Central memory CD8-positive, alpha-beta T cell (primary cell): ENCODE measurements around the gene WDR59.
"Not testable (repeated sequence)": the region's sequence is repeated elsewhere in the genome, so short reads cannot be mapped to it uniquely, and the experiment has no call there.

Experiments used
- ATAC-seq: fragments of 150-1000 bp; cut with Tn5 transposase; replicated peaks from 2 replicates; pipeline ENCODE4 v1.10.0; 2022; ENCODE audit warnings: mild to moderate bottlenecking, moderate FRiP score, moderate number of reproducible peaks; ENCODE audit not compliant: poor library complexity, severe bottlenecking; ENCODE audit errors: extremely low read depth
- DNase-seq, 2 donors: peaks; one replicate each; pipeline ENCODE4 v3.0.0; 2021; ENCODE audit warnings: low spot score in 2 of 2
- H3K27ac Mint-ChIP-seq: one replicate; pipeline ENCODE4 v1.8.0; 2022; ENCODE audit warnings: low read depth, mild to moderate bottlenecking, moderate library complexity, mixed read lengths
- H3K27me3 Mint-ChIP-seq: one replicate; pipeline ENCODE4 v1.8.0; 2022; ENCODE audit warnings: mixed read lengths
- H3K36me3 Mint-ChIP-seq: one replicate; pipeline ENCODE4 v1.8.0; 2022; ENCODE audit warnings: mild to moderate bottlenecking, moderate library complexity, mixed read lengths; ENCODE audit not compliant: insufficient read depth
- H3K4me1 Mint-ChIP-seq: one replicate; pipeline ENCODE4 v1.8.0; 2022; ENCODE audit warnings: mixed read lengths
- H3K4me3 Mint-ChIP-seq: one replicate; pipeline ENCODE4 v1.8.0; 2022; ENCODE audit warnings: mild to moderate bottlenecking, moderate library complexity, mixed read lengths
- H3K9me3 Mint-ChIP-seq: one replicate; pipeline ENCODE4 v1.8.0; 2022; ENCODE audit warnings: mixed read lengths

WDR59 gene

GRCh38 chr16:74844041-74844980 lies 140.6 kb downstream of the WDR59 start:
- H3K4me1 Mint-ChIP-seq: no peaks in the 10 kb centered on the region
- H3K4me3 Mint-ChIP-seq: no peak overlapping the region
- no peaks in the 10 kb centered on the region for H3K9me3 Mint-ChIP-seq
- H3K27ac Mint-ChIP-seq: no peak overlapping the region
- ATAC-seq: no peak
- peaks cover 17% of the 10 kb centered on the region for H3K27me3 Mint-ChIP-seq
- DNase-seq: no peak
- no peaks in the 10 kb centered on the region for H3K36me3 Mint-ChIP-seq

DNA sequence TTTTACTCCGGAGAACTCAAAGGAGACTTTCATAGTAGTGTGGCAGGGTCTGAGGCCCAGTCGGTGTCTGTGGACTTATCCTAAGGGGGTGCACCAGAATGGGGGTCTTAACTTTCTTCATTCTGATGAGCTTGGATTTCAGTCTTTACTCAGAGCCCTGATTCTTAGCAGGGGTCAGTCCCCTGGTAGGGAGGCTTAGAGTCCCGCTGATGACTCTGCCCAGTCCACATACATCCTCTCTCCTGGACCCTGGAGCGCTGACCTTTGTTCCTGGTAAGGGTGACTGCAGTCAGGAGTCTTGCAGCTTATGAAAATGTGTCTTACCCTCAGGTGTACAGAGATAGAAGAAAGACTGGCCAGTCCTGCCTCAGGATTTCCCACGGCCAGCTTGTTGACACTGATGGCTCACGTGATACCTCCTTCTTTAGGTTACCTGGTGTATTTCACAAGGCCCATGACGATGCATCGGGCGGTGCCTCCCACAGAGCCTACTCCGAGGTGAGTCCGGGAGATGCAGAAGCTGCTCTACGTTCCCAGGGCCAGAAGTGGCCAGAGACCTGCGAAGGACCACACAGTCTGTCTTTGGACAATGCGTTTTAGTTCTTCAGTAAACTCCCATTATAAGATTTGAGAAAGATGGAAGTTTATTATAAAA lies 141.4 kb downstream of the WDR59 start:
- peaks cover 20% of the 10 kb centered on the region for H3K27me3 Mint-ChIP-seq
- not testable (repeated sequence) for H3K27ac Mint-ChIP-seq, ATAC-seq, H3K4me1 Mint-ChIP-seq, H3K36me3 Mint-ChIP-seq, H3K4me3 Mint-ChIP-seq, DNase-seq, H3K9me3 Mint-ChIP-seq

- DNase-seq (no peak), ATAC-seq (no peak)
- no peaks in the 10 kb centered on the region for H3K36me3 Mint-ChIP-seq
- H3K4me3 Mint-ChIP-seq: no peak overlapping the region
- H3K27ac Mint-ChIP-seq: no peak overlapping the region
- H3K9me3 Mint-ChIP-seq: no peaks in the 10 kb centered on the region
- H3K4me1 Mint-ChIP-seq: no peaks in the 10 kb centered on the region
- H3K27me3 Mint-ChIP-seq: peaks cover 27% of the 10 kb centered on the region
Observed at GRCh38 chr16:74842413-74842812, 142.5 kb downstream of the WDR59 start.

DNA sequence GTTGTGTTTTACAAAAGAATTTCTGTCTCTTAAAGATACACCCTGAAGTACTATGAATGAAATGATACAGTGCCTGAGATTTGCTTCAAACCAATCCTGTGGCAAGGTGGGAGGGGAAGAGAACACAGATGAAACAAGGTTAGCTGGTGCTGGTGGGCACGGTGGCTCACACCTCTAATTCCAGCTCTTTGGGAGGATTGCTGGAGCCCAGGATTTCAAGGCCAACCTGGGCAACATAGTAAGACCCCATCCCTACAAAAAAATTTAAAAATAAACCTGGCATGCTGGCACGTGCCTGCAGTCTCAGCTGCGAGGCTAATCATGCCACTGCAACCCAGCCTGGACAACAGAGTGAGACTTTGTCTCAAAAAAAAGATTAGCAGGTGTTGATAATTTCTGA lies 143.0 kb downstream of the WDR59 start:
- H3K4me3 Mint-ChIP-seq: no peak overlapping the region
- H3K27ac Mint-ChIP-seq: no peak overlapping the region
- no peaks in the 10 kb centered on the region for H3K9me3 Mint-ChIP-seq
- no peak for ATAC-seq
- no peaks in the 10 kb centered on the region for H3K4me1 Mint-ChIP-seq
- no peaks in the 10 kb centered on the region for H3K36me3 Mint-ChIP-seq
- no peak for DNase-seq
- peaks cover 27% of the 10 kb centered on the region for H3K27me3 Mint-ChIP-seq

DNA sequence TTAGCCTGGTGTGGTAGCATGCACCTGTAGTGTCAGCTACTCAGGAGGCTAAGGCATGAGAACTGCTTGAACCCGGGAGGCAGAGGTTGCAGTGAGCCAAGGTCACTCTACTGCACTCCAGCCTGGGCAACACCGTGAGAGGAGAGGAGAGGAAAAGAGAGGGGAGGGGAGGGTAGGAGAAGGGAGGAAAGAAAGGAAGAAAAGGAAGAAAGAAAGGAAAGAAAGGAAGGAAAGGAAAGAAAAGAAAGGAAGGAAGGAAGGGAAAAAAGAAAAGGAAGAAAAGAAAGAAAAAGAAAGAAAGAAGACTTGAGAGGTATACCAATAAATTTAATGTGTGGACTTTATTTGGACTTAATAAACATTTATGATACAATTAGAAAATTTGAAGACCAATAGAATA lies 143.5 kb downstream of the WDR59 start:
- H3K27ac Mint-ChIP-seq: no peak overlapping the region
- no peaks in the 10 kb centered on the region for H3K4me1 Mint-ChIP-seq
- ATAC-seq: no peak
- H3K27me3 Mint-ChIP-seq: peaks cover 27% of the 10 kb centered on the region
- no peak for DNase-seq
- H3K9me3 Mint-ChIP-seq: no peaks in the 10 kb centered on the region
- H3K4me3 Mint-ChIP-seq: no peak overlapping the region
- no peaks in the 10 kb centered on the region for H3K36me3 Mint-ChIP-seq

DNA sequence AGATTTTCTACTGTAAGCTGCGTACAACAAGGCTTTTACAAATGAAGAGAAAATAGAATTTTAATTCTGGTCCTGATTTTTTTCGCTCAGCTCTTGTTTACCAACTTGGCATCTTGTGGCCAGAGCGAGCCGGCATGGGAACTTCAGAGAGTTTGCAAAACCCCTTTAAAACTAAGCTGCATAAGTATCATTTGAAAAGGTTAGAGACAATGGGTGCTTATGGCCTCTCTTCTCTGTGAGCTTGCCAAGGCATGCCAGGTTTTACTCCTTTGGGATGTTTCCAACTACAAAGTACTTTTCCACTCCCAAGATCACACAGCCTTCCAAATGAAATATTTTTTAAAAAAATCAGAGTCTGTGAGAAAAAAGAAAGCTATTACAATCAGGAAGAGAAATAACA lies 147.9 kb downstream of the WDR59 start:
- Mint-ChIP-seq H3K27ac (no peak overlapping the region), H3K9me3 (no peaks in the 10 kb centered on the region)
- no peak for DNase-seq

GRCh38 chr16:74836111-74836671 lies 148.7 kb downstream of the WDR59 start:
- no peak overlapping the region for H3K27ac Mint-ChIP-seq
- ATAC-seq (no peak), DNase-seq (no peak)
- H3K36me3 Mint-ChIP-seq: no peaks in the 10 kb centered on the region
- H3K4me1 Mint-ChIP-seq: no peaks in the 10 kb centered on the region
- H3K4me3 Mint-ChIP-seq: no peak overlapping the region
- H3K27me3 Mint-ChIP-seq: peaks cover 39% of the 10 kb centered on the region
- no peaks in the 10 kb centered on the region for H3K9me3 Mint-ChIP-seq

More for the DNA sequence above, 147.9 kb downstream of the WDR59 start:
- no peak for ATAC-seq
- Mint-ChIP-seq H3K4me1 (no peaks in the 10 kb centered on the region), H3K4me3 (no peak overlapping the region), H3K27me3 (peaks cover 39% of the 10 kb centered on the region), H3K36me3 (no peaks in the 10 kb centered on the region)

DNA sequence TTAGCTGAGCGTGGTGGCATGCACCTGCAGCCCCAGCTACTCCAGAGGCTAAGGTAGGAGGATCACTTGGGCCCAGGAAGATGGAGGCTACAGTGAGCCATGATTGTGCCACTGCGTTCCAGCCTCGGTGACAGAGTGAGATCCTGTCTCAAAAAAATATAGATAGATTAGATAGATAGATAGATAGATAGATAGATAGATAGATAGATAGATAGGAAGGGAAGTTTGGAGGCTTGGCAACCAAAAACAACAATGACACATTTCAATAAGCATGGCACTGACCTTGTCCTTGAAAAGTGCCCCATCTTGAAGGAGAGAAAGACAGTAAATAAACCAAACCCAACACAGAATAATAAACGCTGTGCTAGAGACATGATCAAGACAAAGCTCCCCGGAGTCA lies 152.7 kb downstream of the WDR59 start:
- no peak overlapping the region for H3K4me3 Mint-ChIP-seq
- H3K27me3 Mint-ChIP-seq: peaks cover 50% of the 10 kb centered on the region
- no peaks in the 10 kb centered on the region for H3K36me3 Mint-ChIP-seq
- peaks cover 15% of the 10 kb centered on the region for H3K9me3 Mint-ChIP-seq
- no peaks in the 10 kb centered on the region for H3K4me1 Mint-ChIP-seq
- H3K27ac Mint-ChIP-seq: no peak overlapping the region
- ATAC-seq (no peak), DNase-seq (no peak)

- no peak for ATAC-seq
- no peaks in the 10 kb centered on the region for H3K36me3 Mint-ChIP-seq
- no peak overlapping the region for H3K27ac Mint-ChIP-seq
Observed at GRCh38 chr16:74831467-74831866, 153.5 kb downstream of the WDR59 start.

GRCh38 chr16:74830648-74831047 lies 154.3 kb downstream of the WDR59 start:
- H3K36me3 Mint-ChIP-seq: no peaks in the 10 kb centered on the region
- no peaks in the 10 kb centered on the region for H3K4me1 Mint-ChIP-seq
- ATAC-seq (no peak), DNase-seq (no peak)
- no peak overlapping the region for H3K4me3 Mint-ChIP-seq
- peaks cover 57% of the 10 kb centered on the region for H3K27me3 Mint-ChIP-seq
- peaks cover 15% of the 10 kb centered on the region for H3K9me3 Mint-ChIP-seq
- no peak overlapping the region for H3K27ac Mint-ChIP-seq

More at GRCh38 chr16:74831467-74831866, 153.5 kb downstream of the WDR59 start:
- no peaks in the 10 kb centered on the region for H3K4me1 Mint-ChIP-seq
- H3K27me3 Mint-ChIP-seq: peaks cover 56% of the 10 kb centered on the region
- DNase-seq: no peak
- no peak overlapping the region for H3K4me3 Mint-ChIP-seq
- peaks cover 15% of the 10 kb centered on the region for H3K9me3 Mint-ChIP-seq

- H3K27me3 Mint-ChIP-seq: peaks cover 59% of the 10 kb centered on the region
- H3K4me1 Mint-ChIP-seq: no peaks in the 10 kb centered on the region
- no peak overlapping the region for H3K27ac Mint-ChIP-seq
- no peaks in the 10 kb centered on the region for H3K36me3 Mint-ChIP-seq
- no peak for DNase-seq
- no peak for ATAC-seq
- no peak overlapping the region for H3K4me3 Mint-ChIP-seq
- H3K9me3 Mint-ChIP-seq: peaks cover 17% of the 10 kb centered on the region
Observed at GRCh38 chr16:74829637-74830036, 155.3 kb downstream of the WDR59 start.

GRCh38 chr16:74825941-74826340 lies 159.0 kb downstream of the WDR59 start:
- peaks cover 76% of the 10 kb centered on the region for H3K27me3 Mint-ChIP-seq
- H3K36me3 Mint-ChIP-seq: no peaks in the 10 kb centered on the region
- no peak for ATAC-seq
- H3K4me3 Mint-ChIP-seq: no peak overlapping the region
- DNase-seq: no peak
- H3K9me3 Mint-ChIP-seq: peaks cover 21% of the 10 kb centered on the region
- H3K27ac Mint-ChIP-seq: no peak overlapping the region
- no peaks in the 10 kb centered on the region for H3K4me1 Mint-ChIP-seq

DNA sequence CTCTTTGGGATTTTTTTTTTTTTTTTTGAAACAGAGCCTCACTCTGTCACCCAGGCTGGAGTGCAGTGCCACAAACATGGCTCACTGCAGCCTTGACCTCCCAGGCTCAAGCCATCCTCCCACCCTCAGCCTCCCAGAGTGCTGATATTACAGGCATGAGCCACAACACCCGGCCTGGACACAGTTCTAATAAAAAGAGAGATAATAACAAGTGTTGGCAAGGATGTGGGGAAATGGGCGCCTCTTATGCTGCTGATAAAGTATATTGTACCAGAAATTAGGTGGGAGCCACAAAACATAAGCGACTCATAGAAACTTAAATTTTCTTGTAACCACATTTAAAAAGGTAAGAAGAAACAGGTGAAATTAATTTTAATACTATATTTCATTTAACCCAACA lies 159.9 kb downstream of the WDR59 start:
- H3K27ac Mint-ChIP-seq: no peak overlapping the region
- ATAC-seq: no peak
- H3K4me1 Mint-ChIP-seq: no peaks in the 10 kb centered on the region
- DNase-seq: no peak
- H3K27me3 Mint-ChIP-seq: peaks cover 85% of the 10 kb centered on the region
- H3K4me3 Mint-ChIP-seq: no peak overlapping the region
- peaks cover 21% of the 10 kb centered on the region for H3K9me3 Mint-ChIP-seq
- H3K36me3 Mint-ChIP-seq: no peaks in the 10 kb centered on the region
